Measurements from ENCODE around the gene PRPF19.
"Not testable (repeated sequence)": the region's sequence is repeated elsewhere in the genome, so short reads cannot be mapped to it uniquely, and the experiment has no call there.

Gene PRPF19

DNA sequence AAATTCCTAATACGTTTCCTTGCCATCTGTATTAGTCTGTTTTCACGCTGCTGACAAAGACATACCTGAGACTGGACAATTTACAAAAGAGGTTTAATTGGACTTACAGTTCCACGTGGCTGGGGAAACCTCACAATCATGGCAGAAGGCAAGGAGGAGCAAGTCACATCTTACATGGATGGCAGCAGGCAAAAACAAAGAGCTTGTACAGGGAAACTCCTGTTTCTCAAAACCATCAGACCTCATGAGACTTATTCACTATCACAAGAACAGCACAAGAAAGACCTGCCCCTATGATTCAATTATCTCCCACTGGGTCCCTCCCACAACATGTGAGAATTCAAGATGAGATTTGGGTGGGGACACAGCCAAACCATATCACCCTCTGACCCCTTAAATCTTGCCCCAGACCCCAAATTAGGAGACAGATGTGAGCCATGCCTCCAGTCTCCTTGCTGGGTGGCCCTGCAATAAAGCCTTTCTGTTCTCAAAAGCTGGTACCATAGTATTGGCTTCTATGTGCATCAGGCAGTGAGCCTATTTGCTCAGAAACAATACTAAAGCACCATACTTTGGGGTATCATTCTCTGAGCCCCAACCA, 3.4 kb upstream of the PRPF19 start:
- not testable (repeated sequence) for H3K27me3 Mint-ChIP-seq, DNase-seq, H3K27ac Mint-ChIP-seq, H3K4me3 Mint-ChIP-seq, ATAC-seq
- H3K9me3 Mint-ChIP-seq = peaks cover 21 to 23% of the 10 kb centered on the region in 2 donors
- peaks cover 70% of the 10 kb centered on the region for H3K4me1 Mint-ChIP-seq

DNA sequence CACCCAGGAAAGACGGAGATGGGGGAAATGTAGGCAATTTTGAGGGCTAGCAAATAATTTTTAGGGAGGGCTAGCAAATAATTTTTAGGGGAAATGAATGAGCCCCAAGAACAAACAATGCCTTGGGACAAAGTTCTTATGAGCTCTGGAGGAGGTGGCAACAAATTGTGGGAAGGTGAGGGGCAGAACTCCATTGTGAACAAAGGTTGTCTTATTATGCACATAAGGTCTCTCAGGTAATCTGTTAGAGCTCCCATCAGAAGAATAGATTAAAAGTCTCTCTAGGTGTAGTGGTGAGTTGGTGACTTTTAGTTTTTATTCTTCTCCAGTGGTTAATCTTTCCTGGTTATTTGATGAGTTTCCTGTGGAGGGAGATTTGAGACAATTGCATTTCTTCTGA, 2.4 kb upstream of the PRPF19 start:
- DNase-seq (no peak), ATAC-seq (no peak)
- no peak overlapping the region for H3K4me3 Mint-ChIP-seq
- no peaks in the 10 kb centered on the region for H3K27me3 Mint-ChIP-seq
- no peak overlapping the region for H3K27ac Mint-ChIP-seq
- peaks cover 21 to 23% of the 10 kb centered on the region in 2 donors for H3K9me3 Mint-ChIP-seq
- H3K4me1 Mint-ChIP-seq = peaks cover 76% of the 10 kb centered on the region

DNA sequence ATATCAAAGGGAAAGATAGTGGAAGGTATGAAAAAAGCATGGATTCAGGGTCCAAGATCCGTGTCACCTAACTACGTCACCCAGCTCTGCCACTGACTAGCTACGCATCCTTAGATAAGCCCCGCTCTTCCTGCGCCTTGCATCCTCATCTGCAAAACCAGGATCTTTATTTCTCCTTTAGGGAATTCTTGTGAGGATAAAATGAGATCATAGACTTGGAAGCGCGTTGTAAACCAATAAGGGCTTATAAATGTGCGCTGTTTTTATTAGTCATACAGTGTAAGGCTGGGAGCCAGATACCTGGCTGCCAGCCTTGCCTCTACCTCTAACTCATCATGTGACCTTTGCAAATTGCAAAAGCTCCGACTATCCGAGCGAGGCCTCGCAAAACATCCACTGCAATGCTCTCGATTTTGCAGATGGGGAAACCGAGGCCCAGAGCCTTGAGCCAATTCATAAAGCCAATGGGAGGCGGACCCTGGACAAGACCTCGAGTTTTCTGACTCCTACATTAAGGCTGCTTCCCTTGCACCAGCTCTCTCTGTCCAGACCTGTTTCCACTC, 753 bp downstream of the PRPF19 start:
- H3K4me1 Mint-ChIP-seq = peaks cover 57% of the 10 kb centered on the region
- H3K27me3 Mint-ChIP-seq = no peaks in the 10 kb centered on the region

DNA sequence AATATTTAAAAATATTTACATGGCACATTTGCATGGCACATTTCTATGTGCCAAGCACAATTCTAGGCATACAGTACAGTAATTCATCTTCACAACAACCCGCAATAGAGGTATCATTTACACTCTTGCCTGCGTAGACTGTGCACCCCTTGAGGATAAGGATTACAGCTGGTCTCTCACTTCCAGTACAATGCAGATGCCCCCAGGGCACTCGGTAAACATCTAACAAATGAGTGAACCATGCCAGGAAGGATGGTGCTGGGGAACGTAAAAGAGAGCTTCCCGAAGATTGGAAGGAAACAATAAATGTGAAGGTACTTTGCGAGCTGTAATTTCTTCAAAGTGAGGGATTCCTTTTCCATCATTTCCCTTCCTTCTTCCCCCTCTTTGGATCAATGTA, 1.3 kb downstream of the PRPF19 start:
- no peak for ATAC-seq
- H3K4me1 Mint-ChIP-seq = peaks cover 52% of the 10 kb centered on the region
- no peaks in the 10 kb centered on the region for H3K27me3 Mint-ChIP-seq
- peaks cover 13% of the 10 kb centered on the region in 2 donors for H3K9me3 Mint-ChIP-seq
- DNase-seq = no peak
- peak overlapping the region; percentile 94 for H3K4me3 Mint-ChIP-seq
- H3K27ac Mint-ChIP-seq = peak overlapping the region; percentile 95 to 98

More for the DNA sequence above, 753 bp downstream of the PRPF19 start:
- ATAC-seq = peak; percentile 35
- DNase-seq = peak in 1 of 2 donors; percentile 38
- H3K4me3 Mint-ChIP-seq = peak overlapping the region; percentile 94
- peak overlapping the region; percentile 95 to 98 for H3K27ac Mint-ChIP-seq
- peaks cover 18 to 19% of the 10 kb centered on the region in 2 donors for H3K9me3 Mint-ChIP-seq

DNA sequence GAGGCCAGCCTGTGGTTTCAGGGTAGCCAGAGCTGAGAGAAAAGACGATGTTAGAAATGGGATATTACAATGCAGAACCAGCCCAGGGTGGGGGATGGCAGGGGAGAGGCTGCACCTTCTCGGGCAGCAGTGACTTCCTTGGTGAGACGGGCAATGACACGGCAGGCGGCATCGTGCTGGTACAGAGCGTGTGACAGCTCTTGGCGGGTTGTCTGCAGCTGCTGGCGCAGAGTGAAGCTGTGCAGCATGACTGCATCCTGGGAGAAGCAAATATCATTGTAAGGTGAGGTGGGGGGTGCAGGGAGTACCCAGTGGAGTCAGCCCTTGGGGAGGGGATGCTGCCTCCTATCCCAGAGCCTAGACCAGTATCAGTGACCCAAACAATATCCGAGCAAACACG, 3.8 kb downstream of the PRPF19 start:
- ATAC-seq = no peak
- no peak for DNase-seq
- H3K4me1 Mint-ChIP-seq = peaks cover 50% of the 10 kb centered on the region
- H3K9me3 Mint-ChIP-seq = no peaks in the 10 kb centered on the region
- H3K4me3 Mint-ChIP-seq = no peak overlapping the region
- peak overlapping the region; percentile 4 to 69 for H3K27ac Mint-ChIP-seq
- no peaks in the 10 kb centered on the region for H3K27me3 Mint-ChIP-seq

DNA sequence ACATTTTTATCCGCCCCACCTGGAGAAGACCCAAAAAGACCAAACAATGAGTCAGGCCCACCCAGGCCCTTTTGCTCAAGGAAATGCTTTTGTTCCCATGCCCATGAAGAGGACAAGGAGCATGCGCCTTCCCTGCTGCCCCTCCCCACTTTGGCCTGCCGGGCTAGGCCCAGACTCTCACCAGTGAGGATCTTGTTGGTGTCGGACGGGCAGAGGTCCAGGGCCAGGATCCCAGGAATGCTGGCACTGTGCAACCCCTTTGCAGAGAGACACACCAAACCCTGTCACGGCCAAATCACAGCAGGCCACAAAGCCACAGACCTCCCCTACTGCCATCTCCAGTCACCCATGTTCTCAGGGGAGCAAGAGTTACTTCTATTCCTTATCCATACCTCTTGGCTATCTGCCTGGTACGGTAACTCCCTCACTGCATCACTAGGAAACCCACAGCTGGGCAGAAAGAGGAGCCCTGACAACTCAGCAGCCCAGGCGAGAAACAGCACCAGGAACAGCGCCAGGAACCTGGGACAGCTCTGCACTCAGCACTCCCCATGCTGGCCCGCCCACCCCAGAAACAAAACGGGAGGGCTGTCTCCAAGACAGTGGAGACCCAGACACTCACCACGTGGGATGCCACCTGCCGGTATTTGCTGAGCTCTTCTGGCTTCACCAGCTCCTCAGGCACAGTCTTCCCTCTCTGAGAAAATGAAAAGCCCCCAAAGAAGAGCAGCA, 5.5 kb downstream of the PRPF19 start:
- H3K9me3 Mint-ChIP-seq = no peaks in the 10 kb centered on the region
- H3K27ac Mint-ChIP-seq = no peak overlapping the region
- no peaks in the 10 kb centered on the region for H3K27me3 Mint-ChIP-seq
- H3K4me1 Mint-ChIP-seq = peaks cover 41% of the 10 kb centered on the region
- H3K4me3 Mint-ChIP-seq = no peak overlapping the region
- no peak for ATAC-seq
- DNase-seq = no peak

DNA sequence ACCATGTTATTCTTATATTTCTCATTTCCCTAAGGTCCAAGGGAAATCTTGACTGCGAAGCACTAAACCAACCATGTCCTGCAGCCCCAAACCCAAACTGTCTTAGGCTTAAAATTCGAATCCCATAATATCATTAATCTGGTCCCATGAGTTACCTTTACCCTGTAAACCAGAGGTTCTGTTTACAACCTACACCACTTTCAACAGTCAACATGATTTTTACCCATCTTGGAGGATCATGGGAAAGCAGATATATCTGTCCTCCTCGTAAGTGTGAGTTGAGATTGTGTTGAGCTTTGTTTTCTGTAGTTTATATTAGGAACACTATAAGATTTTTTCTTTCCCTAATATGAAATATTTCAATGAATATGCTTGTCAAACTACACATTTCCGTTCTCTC, 6.4 kb downstream of the PRPF19 start:
- H3K4me1 Mint-ChIP-seq = peaks cover 33% of the 10 kb centered on the region
- no peak overlapping the region for H3K4me3 Mint-ChIP-seq
- no peaks in the 10 kb centered on the region for H3K27me3 Mint-ChIP-seq

DNA sequence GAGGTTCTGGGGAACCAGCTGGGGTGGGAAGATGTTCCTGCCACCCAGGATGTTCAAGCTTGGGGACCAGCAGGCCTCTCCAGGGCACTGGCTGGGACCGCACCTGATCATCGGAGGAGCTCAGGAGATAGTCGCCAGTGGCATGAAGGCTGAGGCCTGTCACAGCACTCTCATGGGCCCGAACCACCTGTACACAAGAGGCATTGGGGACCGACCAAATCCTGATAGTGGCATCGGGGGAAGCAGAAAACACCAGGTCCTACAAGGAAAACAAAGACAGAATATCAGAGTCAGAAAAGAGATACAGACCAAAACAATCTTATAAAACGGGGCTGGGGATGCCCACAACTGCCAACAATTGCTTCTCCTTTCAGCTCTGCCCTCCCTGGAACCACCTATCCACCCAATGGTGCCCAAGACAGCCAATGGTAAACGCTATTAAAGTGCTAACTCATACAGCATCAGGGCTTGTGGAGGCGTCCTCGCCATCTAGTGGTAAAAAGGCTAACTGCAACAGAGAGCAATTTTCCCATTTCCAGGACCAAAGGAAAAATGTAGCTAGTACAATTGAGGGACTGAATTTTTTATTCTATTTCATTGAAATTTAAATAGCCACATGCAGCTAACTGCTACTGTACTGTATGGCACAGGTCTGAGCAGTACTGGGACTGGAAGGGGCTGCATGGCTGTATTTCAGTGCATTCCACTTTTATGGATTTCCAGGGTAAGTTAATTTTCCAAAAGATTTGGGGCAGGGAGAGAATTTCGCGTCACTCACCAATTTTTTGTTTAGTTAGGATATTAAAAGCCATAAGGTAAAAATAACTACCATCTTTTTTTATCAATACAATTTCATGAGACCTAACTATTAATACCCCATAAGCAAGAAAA, 7.1 kb downstream of the PRPF19 start:
- no peak overlapping the region for H3K4me3 Mint-ChIP-seq
- H3K27ac Mint-ChIP-seq = no peak overlapping the region
- no peaks in the 10 kb centered on the region for H3K27me3 Mint-ChIP-seq
- ATAC-seq = peak; percentile 78
- peaks cover 27% of the 10 kb centered on the region for H3K4me1 Mint-ChIP-seq
- DNase-seq = peak in 1 of 2 donors; percentile 41
- H3K9me3 Mint-ChIP-seq = no peaks in the 10 kb centered on the region

More for the DNA sequence above, 6.4 kb downstream of the PRPF19 start:
- ATAC-seq = no peak
- no peak overlapping the region for H3K27ac Mint-ChIP-seq
- no peaks in the 10 kb centered on the region for H3K9me3 Mint-ChIP-seq
- DNase-seq = no peak

DNA sequence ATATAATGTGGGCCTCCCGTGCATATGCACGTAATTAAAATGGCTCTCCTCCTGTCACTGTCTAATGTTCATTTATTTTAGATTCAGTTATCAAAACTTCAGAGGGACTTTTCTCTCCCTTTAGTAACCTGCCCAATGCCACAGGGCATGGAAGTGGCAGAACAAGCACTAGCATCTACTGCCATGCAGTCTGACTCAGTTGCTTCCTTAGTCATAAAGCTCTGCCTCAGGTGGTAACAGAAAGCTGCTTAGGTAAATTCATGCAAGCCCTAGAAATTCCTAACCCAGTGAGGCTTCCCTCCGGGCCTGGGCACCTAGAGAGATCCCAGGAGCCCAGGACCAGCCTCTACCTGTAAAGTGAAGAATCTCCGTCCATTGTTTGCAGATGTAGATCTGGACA, 8.9 kb downstream of the PRPF19 start:
- no peak for DNase-seq
- H3K4me1 Mint-ChIP-seq = peaks cover 14% of the 10 kb centered on the region
- ATAC-seq = no peak
- H3K4me3 Mint-ChIP-seq = no peak overlapping the region
- no peaks in the 10 kb centered on the region for H3K27me3 Mint-ChIP-seq
- no peaks in the 10 kb centered on the region for H3K9me3 Mint-ChIP-seq
- no peak overlapping the region for H3K27ac Mint-ChIP-seq

DNA sequence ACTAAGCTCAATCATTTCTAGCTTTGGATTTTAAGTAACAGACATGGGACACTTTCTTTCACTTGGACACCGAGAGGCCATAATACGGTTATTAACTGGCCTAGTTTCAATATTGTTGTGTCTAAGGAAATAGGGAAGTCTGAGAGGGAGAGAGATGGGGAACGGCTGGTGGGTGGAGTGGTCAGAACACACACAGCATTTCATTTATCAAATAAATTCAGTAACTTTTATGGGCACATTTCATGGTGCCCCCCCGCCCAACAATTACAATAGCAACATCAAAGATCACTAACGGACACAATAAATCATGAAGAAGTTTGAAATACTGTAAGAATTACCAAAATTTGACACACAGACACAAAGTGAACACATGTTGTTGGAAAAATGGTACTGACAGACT, 10.7 kb downstream of the PRPF19 start:
- no peak for ATAC-seq
- no peak overlapping the region for H3K27ac Mint-ChIP-seq
- no peak for DNase-seq
- H3K9me3 Mint-ChIP-seq = no peaks in the 10 kb centered on the region
- no peak overlapping the region for H3K4me3 Mint-ChIP-seq
- peaks cover 10% of the 10 kb centered on the region for H3K4me1 Mint-ChIP-seq
- no peaks in the 10 kb centered on the region for H3K27me3 Mint-ChIP-seq

DNA sequence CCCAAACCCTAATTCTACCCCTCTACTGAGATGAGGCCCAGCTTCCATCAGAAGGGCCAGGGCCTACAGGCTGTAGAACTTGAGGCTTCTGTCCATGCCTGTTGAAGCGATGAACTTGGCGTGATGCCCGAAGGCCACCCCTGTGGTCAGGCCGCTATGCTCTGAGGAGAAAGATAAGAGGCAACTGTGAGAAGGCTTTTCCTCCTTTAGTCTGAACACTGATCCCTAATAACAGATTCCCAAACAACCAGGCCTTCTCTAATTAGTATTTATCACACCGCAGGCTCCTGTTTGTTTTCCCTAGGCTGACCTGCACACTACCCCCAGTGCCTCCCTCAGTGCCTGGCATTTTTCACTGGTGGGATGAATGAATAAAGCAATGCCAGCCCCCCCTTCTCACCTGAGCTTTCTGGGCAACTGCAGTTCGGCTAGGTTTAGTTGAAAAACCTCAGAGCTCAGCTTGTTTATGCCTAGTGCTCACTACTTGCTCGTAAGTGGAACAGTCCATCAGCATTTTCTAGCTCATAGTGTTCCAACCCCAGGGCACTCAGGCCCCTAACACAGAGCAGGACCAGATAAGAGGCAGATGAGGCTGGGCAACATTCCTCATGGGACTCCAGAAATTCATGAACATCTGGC, 15.2 kb downstream of the PRPF19 start:
- Mint-ChIP-seq H3K4me3 (no peak overlapping the region), H3K27me3 (no peaks in the 10 kb centered on the region), H3K9me3 (no peaks in the 10 kb centered on the region), H3K27ac (peak overlapping the region in 1 of 2 donors; percentile 54), H3K4me1 (no peaks in the 10 kb centered on the region)
- ATAC-seq (no peak), DNase-seq (no peak)

DNA sequence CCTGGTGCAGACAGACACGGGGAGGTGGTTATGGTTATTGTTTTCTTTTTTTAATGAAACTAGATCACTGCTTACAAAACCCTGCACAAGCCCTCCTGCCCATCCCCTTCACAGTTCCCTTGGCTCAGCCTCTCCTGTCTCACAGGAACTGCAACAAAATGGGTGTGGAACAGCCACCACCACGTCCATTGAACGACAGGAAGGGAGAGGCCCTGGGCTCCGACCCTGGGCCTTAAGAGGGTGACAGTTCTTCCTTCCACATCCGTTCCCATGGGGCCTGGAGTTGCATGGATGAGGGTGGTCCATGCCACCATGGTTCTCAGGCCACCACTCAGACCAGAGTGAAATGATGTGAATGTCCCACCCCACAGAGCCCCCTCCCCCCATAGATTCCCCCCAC, 15.7 kb downstream of the PRPF19 start:
- Mint-ChIP-seq H3K9me3 (no peaks in the 10 kb centered on the region), H3K27me3 (no peaks in the 10 kb centered on the region), H3K4me3 (no peak overlapping the region)

DNA sequence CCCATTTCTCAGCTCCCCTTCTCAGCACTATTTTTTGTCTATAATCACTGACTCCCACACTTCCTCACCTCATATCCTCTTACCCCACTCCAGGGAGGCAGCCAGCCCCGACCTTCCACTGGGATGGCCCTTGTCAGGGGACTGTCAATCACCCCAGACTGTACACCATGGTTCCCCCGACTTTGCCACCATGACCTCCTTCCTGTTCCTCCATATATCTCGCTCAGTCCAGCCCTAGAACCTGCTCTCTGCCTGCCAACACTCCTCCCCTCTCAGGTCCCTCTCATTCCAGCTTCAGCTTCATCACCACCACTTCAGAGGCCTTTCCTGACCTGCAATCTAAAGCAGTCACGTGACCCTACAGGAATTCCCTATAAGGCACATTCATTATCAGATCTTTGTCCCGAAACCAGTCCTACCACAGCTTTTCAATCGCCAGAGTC, 16.5 kb downstream of the PRPF19 start:
- ATAC-seq = no peak
- no peaks in the 10 kb centered on the region for H3K9me3 Mint-ChIP-seq
- H3K27ac Mint-ChIP-seq = peak overlapping the region; percentile 50 to 85
- no peak for DNase-seq
- no peaks in the 10 kb centered on the region for H3K4me1 Mint-ChIP-seq
- no peaks in the 10 kb centered on the region for H3K27me3 Mint-ChIP-seq
- H3K4me3 Mint-ChIP-seq = no peak overlapping the region

More for the DNA sequence above, 15.7 kb downstream of the PRPF19 start:
- no peak for ATAC-seq
- H3K27ac Mint-ChIP-seq = no peak overlapping the region
- H3K4me1 Mint-ChIP-seq = no peaks in the 10 kb centered on the region
- DNase-seq = no peak

DNA sequence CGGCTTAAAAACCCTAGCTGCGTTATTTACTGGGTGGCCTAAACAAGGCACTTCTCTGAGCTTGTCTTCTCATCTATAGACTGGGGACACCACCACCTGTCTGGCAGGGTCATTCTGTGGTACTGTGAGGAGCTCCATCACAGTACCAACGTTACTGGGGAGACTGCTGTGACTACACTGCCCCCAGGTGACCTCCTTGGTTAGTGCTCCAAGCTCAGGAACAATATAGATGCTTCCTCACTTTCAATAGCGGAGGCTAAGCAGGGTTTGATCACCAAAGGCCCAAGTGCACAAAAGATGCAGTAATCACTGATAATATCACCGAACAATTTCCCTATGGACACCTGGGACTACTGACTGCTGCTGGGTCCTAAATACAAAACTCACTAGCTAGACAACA, 18.8 kb downstream of the PRPF19 start:
- no peaks in the 10 kb centered on the region for H3K9me3 Mint-ChIP-seq
- peak; percentile 95 for ATAC-seq
- H3K4me3 Mint-ChIP-seq = no peak overlapping the region
- no peaks in the 10 kb centered on the region for H3K4me1 Mint-ChIP-seq
- no peak overlapping the region for H3K27ac Mint-ChIP-seq
- H3K27me3 Mint-ChIP-seq = no peaks in the 10 kb centered on the region
- peak in 1 of 2 donors; percentile 34 for DNase-seq

DNA sequence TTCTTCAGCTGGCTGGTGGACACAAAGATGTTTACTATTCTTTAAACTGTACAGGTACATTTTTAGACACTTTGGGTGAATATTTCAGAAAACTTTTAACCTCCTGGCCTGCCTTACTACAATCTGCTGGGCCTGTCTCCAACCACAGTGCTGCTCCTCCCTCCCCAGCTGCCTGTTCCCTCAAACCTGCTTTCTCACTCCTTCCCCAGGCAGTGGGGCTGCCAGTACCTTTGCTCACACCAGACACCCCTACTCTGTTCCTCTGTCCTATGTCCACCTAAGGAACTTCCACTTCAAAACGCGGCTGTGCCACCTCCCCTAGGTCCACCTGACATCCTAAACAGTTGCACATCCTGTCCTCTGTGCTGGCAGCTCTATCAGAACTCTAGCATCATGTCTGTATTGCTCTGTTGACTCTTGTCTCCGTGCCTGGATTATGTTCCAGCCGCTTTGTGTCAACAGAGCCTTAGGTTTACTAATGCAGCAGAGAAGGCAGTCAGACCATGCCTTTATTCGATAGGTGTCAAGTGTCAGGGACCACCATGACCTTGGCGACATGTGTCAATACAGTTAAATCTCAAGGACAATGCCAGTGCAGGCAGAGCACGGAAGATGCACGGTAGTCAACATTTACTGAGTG, 25.6 kb downstream of the PRPF19 start:
- no peaks in the 10 kb centered on the region for H3K27me3 Mint-ChIP-seq
- ATAC-seq = no peak
- no peak overlapping the region for H3K27ac Mint-ChIP-seq
- H3K9me3 Mint-ChIP-seq = no peaks in the 10 kb centered on the region
- no peaks in the 10 kb centered on the region for H3K4me1 Mint-ChIP-seq
- no peak overlapping the region for H3K4me3 Mint-ChIP-seq
- no peak for DNase-seq

All from stimulated activated naive CD8-positive, alpha-beta T cell treated with anti-CD3 and anti-CD28 coated beads, Interleukin-15, amount 100 ng/mL, for 72 hours (primary cell).